IPS DF 6.9 (cell line): Measurements from ENCODE around the gene TMEM151B.

Experiments used
- DNase-seq: peaks from one replicate; pipeline ENCODE4 v3.0.0-alpha.2; 2013; ENCODE audit warnings: low read depth, low spot score
- H3K27ac ChIP-seq: one replicate; pipeline ENCODE4 v1.5.1; 2013; ENCODE audit warnings: low read length, control low read depth
- H3K27me3 ChIP-seq: 2 replicates; pipeline ENCODE4 v1.6.1; 2013; ENCODE audit warnings: mild to moderate bottlenecking, low read length; ENCODE audit not compliant: control insufficient read depth, insufficient read depth
- H3K36me3 ChIP-seq: 2 replicates; pipeline ENCODE4 v1.6.1; 2013; ENCODE audit warnings: low read length; ENCODE audit not compliant: control insufficient read depth, insufficient read depth
- H3K4me1 ChIP-seq: 2 replicates; pipeline ENCODE4 v1.6.1; 2013; ENCODE audit warnings: low read length; ENCODE audit not compliant: control insufficient read depth, insufficient read depth
- H3K4me3 ChIP-seq: 2 replicates; pipeline ENCODE4 v1.5.1; 2013; ENCODE audit warnings: mild to moderate bottlenecking, low read length
- H3K9me3 ChIP-seq: 2 replicates; pipeline ENCODE4 v1.6.1; 2013; ENCODE audit warnings: low read length, inconsistent platforms; ENCODE audit not compliant: control insufficient read depth, insufficient read depth
- WGBS: extraction: QIAGEN DNeasy Blood & Tissue Kit; methylation state at CpG from one replicate; pipeline ENCODE4 v1.1.7; 2013; ENCODE audit warnings: mixed read lengths, missing lambda C conversion rate; ENCODE audit not compliant: insufficient read length, insufficient coverage; 5-methylcytosine and 5-hydroxymethylcytosine counted together

TMEM151B gene

DNA sequence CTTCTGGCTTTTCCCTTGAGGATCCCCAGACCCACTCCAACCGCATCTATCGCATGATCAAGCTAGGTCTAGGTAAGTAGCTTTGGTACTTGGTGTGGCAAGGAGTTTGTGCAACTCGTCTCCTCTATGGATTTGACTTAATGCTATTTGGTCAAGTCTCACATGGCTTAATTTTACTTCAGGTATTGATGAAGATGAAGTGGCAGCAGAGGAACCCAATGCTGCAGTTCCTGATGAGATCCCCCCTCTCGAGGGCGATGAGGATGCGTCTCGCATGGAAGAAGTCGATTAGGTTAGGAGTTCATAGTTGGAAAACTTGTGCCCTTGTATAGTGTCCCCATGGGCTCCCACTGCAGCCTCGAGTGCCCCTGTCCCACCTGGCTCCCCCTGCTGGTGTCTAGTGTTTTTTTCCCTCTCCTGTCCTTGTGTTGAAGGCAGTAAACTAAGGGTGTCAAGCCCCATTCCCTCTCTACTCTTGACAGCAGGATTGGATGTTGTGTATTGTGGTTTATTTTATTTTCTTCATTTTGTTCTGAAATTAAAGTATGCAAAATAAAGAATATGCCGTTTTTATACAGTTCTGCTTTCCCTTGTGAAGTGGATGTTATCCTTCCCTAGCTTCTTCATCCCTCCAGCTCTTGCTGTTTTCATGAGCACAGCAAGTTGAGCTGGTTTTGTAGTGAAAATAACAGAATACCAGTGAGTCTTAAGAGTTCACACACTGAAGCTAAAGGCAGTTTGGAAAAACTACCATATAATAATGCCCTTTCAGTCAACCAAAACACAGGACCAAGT lies 16.7 kb upstream of the TMEM151B start:
- Histone ChIP-seq H3K36me3 (peaks cover 59% of the 10 kb centered on the region), H3K27me3 (no peaks in the 10 kb centered on the region), H3K27ac (no peak overlapping the region), H3K4me1 (no peaks in the 10 kb centered on the region), H3K9me3 (no peaks in the 10 kb centered on the region), H3K4me3 (no peak overlapping the region)
- no peak for DNase-seq
- WGBS = no CpG with 5 or more reads among the region's 10 CpGs

DNA sequence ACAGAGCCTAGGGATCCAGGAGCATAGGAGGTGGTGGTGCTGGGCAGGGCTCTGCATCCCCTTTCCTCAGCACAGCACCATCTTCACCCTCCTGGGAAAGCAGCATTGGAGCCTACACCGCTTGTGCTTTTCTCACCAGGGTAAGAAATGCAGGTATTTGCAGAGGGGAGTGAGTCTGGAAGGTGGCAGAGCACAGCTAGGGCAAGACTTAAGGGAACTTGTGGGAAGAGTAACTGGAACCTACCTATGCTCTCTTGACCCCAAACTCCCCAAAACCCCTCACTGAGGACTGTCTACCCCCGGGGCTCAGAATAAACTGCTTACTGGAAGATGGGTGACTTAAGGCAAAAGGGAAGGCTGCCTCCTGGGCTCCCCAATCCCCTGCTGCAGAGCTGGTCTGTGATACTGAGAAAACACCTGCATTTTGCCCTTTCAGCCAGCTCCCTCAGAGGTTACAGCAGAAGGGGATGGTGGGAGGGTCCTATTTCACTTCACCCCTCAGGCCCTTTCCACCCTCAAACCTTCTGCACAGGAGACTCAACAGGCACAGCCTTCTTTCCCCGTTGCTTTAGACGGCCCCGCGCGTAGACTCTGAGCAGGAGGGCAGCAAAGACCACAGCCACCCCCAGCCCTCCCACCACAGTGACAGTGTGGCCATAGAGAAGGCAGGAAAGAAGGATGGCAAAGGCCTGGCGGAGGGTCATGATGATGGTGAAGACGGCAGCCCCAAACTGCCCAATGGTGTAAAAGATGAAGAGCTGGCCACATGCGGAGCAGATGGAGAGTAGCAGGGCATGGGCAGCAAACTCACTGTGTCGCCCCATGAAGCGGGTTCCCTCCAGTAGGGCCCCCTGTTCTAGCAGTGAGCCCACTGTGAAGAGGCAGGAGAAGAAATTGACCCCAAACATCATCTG lies 15.8 kb upstream of the TMEM151B start:
- no CpG with 5 or more reads among the region's 12 CpGs for WGBS
- H3K27ac ChIP-seq = no peak overlapping the region

DNA sequence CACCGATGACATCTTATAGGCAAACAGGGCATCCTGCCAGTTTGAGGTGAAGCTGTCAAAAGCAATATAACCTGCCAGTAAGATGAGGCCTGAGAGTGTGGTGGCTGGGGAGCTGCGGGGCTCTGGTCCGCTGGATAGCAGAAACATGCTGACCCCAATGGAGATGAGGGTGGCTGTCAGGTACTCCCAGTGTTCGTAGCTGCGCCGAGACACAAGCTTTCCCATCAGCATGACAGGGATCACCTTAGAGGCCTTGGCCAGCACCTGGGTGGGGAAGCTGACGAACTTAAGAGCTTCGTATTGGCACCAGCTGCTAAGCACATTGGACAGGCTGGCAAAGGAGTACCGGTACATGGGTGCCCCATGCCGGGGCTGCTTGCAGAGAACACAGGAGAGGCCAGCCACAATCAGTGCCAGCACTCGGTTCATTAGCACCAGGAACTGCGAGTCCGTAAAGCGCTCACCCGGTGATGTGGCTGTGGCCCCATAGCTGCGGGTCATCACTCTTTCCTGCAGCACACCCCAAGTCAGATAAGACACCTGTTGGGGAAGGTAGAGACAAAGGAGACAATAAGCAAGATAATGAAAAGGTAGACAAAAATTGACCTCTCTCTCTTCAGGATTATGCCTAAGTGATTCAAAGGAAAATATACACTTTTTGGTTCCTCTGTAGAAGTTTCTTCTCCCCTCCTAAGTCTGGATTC lies 15.0 kb upstream of the TMEM151B start:
- no peak for DNase-seq
- no peak overlapping the region for H3K4me3 ChIP-seq
- H3K36me3 ChIP-seq = peaks cover 43% of the 10 kb centered on the region
- H3K27ac ChIP-seq = no peak overlapping the region
- H3K27me3 ChIP-seq = no peaks in the 10 kb centered on the region
- H3K4me1 ChIP-seq = no peaks in the 10 kb centered on the region
- no peaks in the 10 kb centered on the region for H3K9me3 ChIP-seq
- WGBS = no CpG with 5 or more reads among the region's 16 CpGs

More for the DNA sequence above, 15.8 kb upstream of the TMEM151B start:
- Histone ChIP-seq H3K9me3 (no peaks in the 10 kb centered on the region), H3K27me3 (no peaks in the 10 kb centered on the region), H3K4me3 (no peak overlapping the region), H3K36me3 (peaks cover 51% of the 10 kb centered on the region), H3K4me1 (no peaks in the 10 kb centered on the region)
- no peak for DNase-seq

GRCh38 chr6:44255871-44256774 lies 14.1 kb upstream of the TMEM151B start:
- H3K4me1 ChIP-seq = no peaks in the 10 kb centered on the region
- peaks cover 35% of the 10 kb centered on the region for H3K36me3 ChIP-seq
- H3K27me3 ChIP-seq = no peaks in the 10 kb centered on the region
- H3K27ac ChIP-seq = no peak overlapping the region
- H3K4me3 ChIP-seq = peak overlapping the region; percentile 70
- no peak for DNase-seq
- WGBS = no CpG with 5 or more reads among the region's 15 CpGs
- no peaks in the 10 kb centered on the region for H3K9me3 ChIP-seq

GRCh38 chr6:44256775-44257024 lies 13.6 kb upstream of the TMEM151B start:
- H3K36me3 ChIP-seq = peaks cover 31% of the 10 kb centered on the region
- DNase-seq = no peak
- H3K27ac ChIP-seq = no peak overlapping the region
- no CpG with 5 or more reads among the region's 12 CpGs for WGBS
- peak overlapping the region; percentile 70 for H3K4me3 ChIP-seq
- H3K4me1 ChIP-seq = no peaks in the 10 kb centered on the region
- H3K27me3 ChIP-seq = no peaks in the 10 kb centered on the region
- H3K9me3 ChIP-seq = no peaks in the 10 kb centered on the region

- H3K36me3 ChIP-seq = peaks cover 26% of the 10 kb centered on the region
- H3K4me1 ChIP-seq = no peaks in the 10 kb centered on the region
- no peaks in the 10 kb centered on the region for H3K27me3 ChIP-seq
- peak within 1 kb of the TSS; percentile 70 for H3K4me3 ChIP-seq
- H3K9me3 ChIP-seq = no peaks in the 10 kb centered on the region
- DNase-seq = no peak
- H3K27ac ChIP-seq = no peak within 1 kb of the TSS
- no CpG with 5 or more reads among the region's 80 CpGs for WGBS
Observed at GRCh38 chr6:44257025-44257752, 13.1 kb upstream of the TMEM151B start, which contains the start of gene SLC35B2. TSS of gene SLC35B2 (minus strand) at chr6:44257528. CDS start at chr6:44257410, 118 bp downstream.

DNA sequence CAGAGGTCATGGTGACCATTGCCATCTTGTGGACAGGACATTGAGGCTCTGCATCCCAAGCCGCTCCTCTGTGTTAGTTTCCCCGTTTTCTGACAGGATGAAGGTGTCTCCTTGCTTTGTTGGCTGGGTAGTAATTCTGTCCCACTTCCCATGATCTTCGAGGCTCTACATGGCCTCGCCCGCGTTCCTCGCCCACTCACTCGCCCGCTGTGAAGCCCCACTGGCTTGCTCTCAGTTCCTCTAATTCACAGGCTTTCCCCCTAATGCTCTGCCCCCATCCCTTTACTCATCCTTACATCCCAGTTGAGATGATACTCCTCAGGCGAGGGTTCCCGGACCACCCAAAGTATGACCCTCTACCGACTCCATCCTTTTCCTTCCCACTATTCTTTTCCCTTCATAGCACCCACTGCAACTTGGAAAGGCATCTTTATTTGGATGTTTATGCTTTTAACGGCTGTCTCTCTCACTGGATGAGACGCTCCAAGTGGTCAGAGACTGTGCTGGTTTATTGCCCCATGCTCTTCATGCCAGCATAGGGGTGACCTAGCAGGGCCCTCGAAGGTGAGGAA lies 12.4 kb upstream of the TMEM151B start:
- H3K27ac ChIP-seq = no peak overlapping the region

DNA sequence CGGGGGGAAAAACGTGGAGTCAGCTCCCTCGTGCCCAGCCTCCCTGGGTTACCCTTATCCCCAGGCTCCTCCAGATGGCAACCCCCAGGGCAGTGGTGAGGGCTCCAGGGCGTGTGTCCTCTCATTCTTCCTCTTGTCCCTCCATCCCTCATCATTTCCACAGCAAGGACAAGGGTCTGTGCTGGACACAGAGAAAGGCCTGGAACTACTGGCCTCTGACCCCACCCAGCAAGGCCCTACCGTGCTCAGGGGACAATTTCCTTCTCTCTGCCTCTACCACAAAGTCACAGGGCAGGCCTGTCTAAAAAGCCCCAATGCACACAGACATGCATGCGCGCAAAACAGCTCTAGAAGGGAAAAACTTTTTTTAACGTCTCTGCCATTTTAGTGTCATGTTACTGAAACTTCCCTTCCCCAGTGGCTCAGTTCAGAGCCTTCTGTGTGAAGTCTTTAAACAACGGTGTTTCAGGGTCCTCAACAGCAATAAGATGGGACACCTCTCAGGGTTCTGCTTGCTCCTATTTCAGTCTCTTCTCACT lies 11.9 kb upstream of the TMEM151B start:
- Histone ChIP-seq H3K4me3 (no peak overlapping the region), H3K27me3 (no peaks in the 10 kb centered on the region), H3K27ac (no peak overlapping the region), H3K9me3 (no peaks in the 10 kb centered on the region), H3K4me1 (0 out of 2 replicates have a peak, but pooled peaks cover 2% of the 10 kb centered on the region), H3K36me3 (peaks cover 18% of the 10 kb centered on the region)
- no CpG with 5 or more reads among the region's 9 CpGs for WGBS
- no peak for DNase-seq

More for the DNA sequence above, 12.4 kb upstream of the TMEM151B start:
- Histone ChIP-seq H3K27me3 (no peaks in the 10 kb centered on the region), H3K36me3 (peaks cover 23% of the 10 kb centered on the region), H3K4me3 (peak overlapping the region; percentile 70; the same call in 1 of the 2 replicates), H3K4me1 (no peaks in the 10 kb centered on the region), H3K9me3 (no peaks in the 10 kb centered on the region)
- no peak for DNase-seq
- WGBS = no CpG with 5 or more reads among the region's 15 CpGs

GRCh38 chr6:44258921-44259320 lies 11.3 kb upstream of the TMEM151B start:
- WGBS = no CpG with 5 or more reads among the region's 3 CpGs
- H3K27me3 ChIP-seq = no peaks in the 10 kb centered on the region
- no peaks in the 10 kb centered on the region for H3K9me3 ChIP-seq
- DNase-seq = no peak
- H3K4me3 ChIP-seq = no peak overlapping the region
- H3K36me3 ChIP-seq = peaks cover 13% of the 10 kb centered on the region
- H3K27ac ChIP-seq = no peak overlapping the region
- H3K4me1 ChIP-seq = peaks cover 6% of the 10 kb centered on the region; the same call in 1 of the 2 replicates
